Neural cell (in vitro differentiated cells): ENCODE measurements around the gene SAYSD1.

Source experiments
- CTCF ChIP-seq: fragments of 450-650 bp; IDR thresholded peaks from 2 replicates; pipeline ENCODE4 v1.5.1; 2014; ENCODE audit warnings: antibody characterized with exemption, mild to moderate bottlenecking, moderate library complexity; ENCODE audit not compliant: poor library complexity, severe bottlenecking
- MXI1 ChIP-seq: fragments of 450-650 bp; conservative IDR thresholded peaks from 2 replicates; pipeline ENCODE4 v1.6.1; 2014; ENCODE audit warnings: antibody characterized with exemption, mild to moderate bottlenecking; ENCODE audit not compliant: poor library complexity, severe bottlenecking
- RAD21 ChIP-seq: fragments of 450-650 bp; conservative IDR thresholded peaks from 2 replicates; pipeline ENCODE4 v1.6.1; 2014; ENCODE audit warnings: antibody characterized with exemption, mild to moderate bottlenecking, moderate library complexity

GRCh38 chr6:39059496-39060310, 55.3 kb downstream of the SAYSD1 start:
- no peak for TF ChIP-seq RAD21
- TF ChIP-seq CTCF = no peak
- TF ChIP-seq MXI1 = no peak
